Cerebellar cortex (tissue), 1 donor: ENCODE results near the gene MTRFR.

ENCODE experiments used
- DNase-seq: peaks from one replicate; pipeline ENCODE4 v3.0.0-alpha.2; 2015; ENCODE audit warnings: low spot score

Gene MTRFR

GRCh38 chr12:123270214-123271000 is 37.2 kb downstream of the MTRFR start:
- no peak for DNase-seq

- DNase-seq, result peak; percentile 55
Measured at GRCh38 chr12:123271001-123271668, 37.9 kb downstream of the MTRFR start.

- DNase-seq, result no peak
Measured at GRCh38 chr12:123273166-123273565, 39.9 kb downstream of the MTRFR start.

- no peak for DNase-seq
Measured at GRCh38 chr12:123278101-123278627, 44.9 kb downstream of the MTRFR start.

GRCh38 chr12:123280971-123281370 is 47.7 kb downstream of the MTRFR start:
- DNase-seq, result no peak

GRCh38 chr12:123282111-123282510 is 48.9 kb downstream of the MTRFR start:
- no peak for DNase-seq

- DNase-seq, result no peak
Measured at GRCh38 chr12:123283461-123283860, 50.2 kb downstream of the MTRFR start.

- DNase-seq, result no peak
Measured at GRCh38 chr12:123284669-123285068, 51.4 kb downstream of the MTRFR start.

GRCh38 chr12:123286652-123287373 is 53.6 kb downstream of the MTRFR start:
- no peak for DNase-seq

- no peak for DNase-seq
Measured at GRCh38 chr12:123288751-123289346, 55.6 kb downstream of the MTRFR start.

GRCh38 chr12:123289911-123290310 is 56.7 kb downstream of the MTRFR start:
- DNase-seq, result no peak

GRCh38 chr12:123293178-123293760 is 60.0 kb downstream of the MTRFR start:
- DNase-seq, result no peak

GRCh38 chr12:123305136-123305535 is 71.9 kb downstream of the MTRFR start:
- no peak for DNase-seq

- DNase-seq, result no peak
Measured at GRCh38 chr12:123306200-123306599, 73.0 kb downstream of the MTRFR start.
